HepG2 (cell line): ENCODE measurements around the gene FAM43B. TPM values are rescaled to one million over a fixed set of nuclear protein-coding genes. Genes with fewer than 3 reads are reported as not detected.

Source experiments
- MLLT10 ChIP-seq: sonication (generic); formaldehyde crosslinking; IDR thresholded peaks from 2 replicates; pipeline ENCODE4 v1.4.0; 2020; ENCODE audit warnings: missing genetic modification reagents
- NCOA5 ChIP-seq: sonication (generic); formaldehyde crosslinking; IDR thresholded peaks from 2 replicates; pipeline ENCODE4 v1.4.0; 2020; ENCODE audit warnings: missing genetic modification reagents
- RBM39 ChIP-seq: fragments of 200-400 bp; formaldehyde crosslinking; IDR thresholded peaks from one replicate; pipeline ENCODE4 v1.6.1; 2018; ENCODE audit warnings: antibody characterized with exemption, mild to moderate bottlenecking, low read depth, low read length; ENCODE audit not compliant: poor library complexity, severe bottlenecking
- RFX1 ChIP-seq: fragments of 450-650 bp; IDR thresholded peaks from 2 replicates; pipeline ENCODE4 v1.6.1; 2017
- SMARCC2 ChIP-seq: fragments of 450-650 bp; IDR thresholded peaks from 2 replicates; pipeline ENCODE4 v1.6.1; 2017; ENCODE audit warnings: antibody characterized with exemption, mild to moderate bottlenecking
- THYN1 ChIP-seq: sonication (generic); formaldehyde crosslinking; IDR thresholded peaks from 2 replicates; pipeline ENCODE4 v1.8.1; 2023; ENCODE audit warnings: low read depth, mild to moderate bottlenecking, moderate library complexity, missing genetic modification reagents, borderline replicate concordance
- TMF1 ChIP-seq: sonication (generic); formaldehyde crosslinking; IDR thresholded peaks from 2 replicates; pipeline ENCODE4 v1.8.1; 2022; ENCODE audit warnings: low read depth, missing genetic modification reagents
- ZBTB38 ChIP-seq: sonication (generic); formaldehyde crosslinking; IDR thresholded peaks from 2 replicates; pipeline ENCODE4 v1.5.1; 2020; ENCODE audit warnings: mild to moderate bottlenecking, missing genetic modification reagents
- ZMYM4 ChIP-seq: sonication (generic); formaldehyde crosslinking; IDR thresholded peaks from 2 replicates; pipeline ENCODE4 v1.8.1; 2023; ENCODE audit warnings: mild to moderate bottlenecking, missing genetic modification reagents
- ZNF549 ChIP-seq: sonication (generic); formaldehyde crosslinking; IDR thresholded peaks from 2 replicates; pipeline ENCODE4 v1.5.0; 2020; ENCODE audit warnings: missing genetic modification reagents
- ZNF562 ChIP-seq: sonication (generic); formaldehyde crosslinking; IDR thresholded peaks from 2 replicates; pipeline ENCODE4 v1.8.0; 2022; ENCODE audit warnings: missing genetic modification reagents, borderline replicate concordance
- ZNF660 ChIP-seq: sonication (generic); formaldehyde crosslinking; IDR thresholded peaks from 2 replicates; pipeline ENCODE4 v1.5.1; 2020; ENCODE audit warnings: mild to moderate bottlenecking, low read depth, missing genetic modification reagents, borderline replicate concordance
- ZNF75D ChIP-seq: sonication (generic); formaldehyde crosslinking; IDR thresholded peaks from 2 replicates; pipeline ENCODE4 v1.8.1; 2023; ENCODE audit warnings: missing genetic modification reagents, mild to moderate bottlenecking, borderline replicate concordance
- ZNF788 ChIP-seq: sonication (generic); formaldehyde crosslinking; IDR thresholded peaks from 2 replicates; pipeline ENCODE4 v1.5.0; 2020; ENCODE audit warnings: mild to moderate bottlenecking, missing genetic modification reagents, borderline replicate concordance
- ZNF891 ChIP-seq: sonication (generic); formaldehyde crosslinking; IDR thresholded peaks from 2 replicates; pipeline ENCODE4 v1.5.0; 2020; ENCODE audit warnings: mild to moderate bottlenecking, missing genetic modification reagents
- ZSCAN21 ChIP-seq: sonication (generic); formaldehyde crosslinking; IDR thresholded peaks from 2 replicates; pipeline ENCODE4 v1.8.0; 2022; ENCODE audit warnings: mild to moderate bottlenecking, missing genetic modification reagents, moderate library complexity, borderline replicate concordance
- polyA plus RNA-seq, 8 experiments: library from polyadenylated mRNA; depleted of rRNA in 3 of 8; stranded (reverse) in 7 of 8; unstranded in 1 of 8; fragments of >200 nt; fragmentation: Illumina TruSeq in 4 of 8; extraction: Trizol in 4 of 8; gene quantifications; 2 replicates each; pipeline versions ENCODE4 v1.2.1 to v1.2.3, GENCODE V29; 2011 to 2016; ENCODE audit warnings: low read depth in 4 of 8, missing spikeins in 1 of 8, mixed read lengths in 1 of 8; ENCODE audit not compliant: insufficient read depth in 1 of 8
- total RNA-seq, 5 experiments: library from RNA; depleted of rRNA; stranded (reverse); fragments of >200 nt; fragmentation: Illumina TruSeq; extraction: Trizol; gene quantifications; 2 replicates each; pipeline ENCODE4 v1.2.3, GENCODE V29; 2016; ENCODE audit warnings: low read depth in 1 of 5
- TF ChIP-seq, protein P1 (sequence below): sonication (generic); formaldehyde crosslinking; IDR thresholded peaks from 2 replicates; pipeline ENCODE4 v1.5.1; 2020; ENCODE audit warnings: mild to moderate bottlenecking, missing genetic modification reagents, moderate library complexity
- TF ChIP-seq, protein P2 (sequence below): sonication (generic); formaldehyde crosslinking; IDR thresholded peaks from 2 replicates; pipeline ENCODE4 v1.4.0; 2020; ENCODE audit warnings: missing genetic modification reagents
- TF ChIP-seq, protein P3 (sequence below): sonication (generic); formaldehyde crosslinking; IDR thresholded peaks from 2 replicates; pipeline ENCODE4 v1.4.0; 2020; ENCODE audit warnings: missing genetic modification reagents, borderline replicate concordance

Gene FAM43B
- total and polyA plus RNA-seq, 2 of the 13 experiments (the other 11 are each of a cell fraction or from before 2014, with no cell fraction given) = 0.63 to 3.7 TPM

DNA sequence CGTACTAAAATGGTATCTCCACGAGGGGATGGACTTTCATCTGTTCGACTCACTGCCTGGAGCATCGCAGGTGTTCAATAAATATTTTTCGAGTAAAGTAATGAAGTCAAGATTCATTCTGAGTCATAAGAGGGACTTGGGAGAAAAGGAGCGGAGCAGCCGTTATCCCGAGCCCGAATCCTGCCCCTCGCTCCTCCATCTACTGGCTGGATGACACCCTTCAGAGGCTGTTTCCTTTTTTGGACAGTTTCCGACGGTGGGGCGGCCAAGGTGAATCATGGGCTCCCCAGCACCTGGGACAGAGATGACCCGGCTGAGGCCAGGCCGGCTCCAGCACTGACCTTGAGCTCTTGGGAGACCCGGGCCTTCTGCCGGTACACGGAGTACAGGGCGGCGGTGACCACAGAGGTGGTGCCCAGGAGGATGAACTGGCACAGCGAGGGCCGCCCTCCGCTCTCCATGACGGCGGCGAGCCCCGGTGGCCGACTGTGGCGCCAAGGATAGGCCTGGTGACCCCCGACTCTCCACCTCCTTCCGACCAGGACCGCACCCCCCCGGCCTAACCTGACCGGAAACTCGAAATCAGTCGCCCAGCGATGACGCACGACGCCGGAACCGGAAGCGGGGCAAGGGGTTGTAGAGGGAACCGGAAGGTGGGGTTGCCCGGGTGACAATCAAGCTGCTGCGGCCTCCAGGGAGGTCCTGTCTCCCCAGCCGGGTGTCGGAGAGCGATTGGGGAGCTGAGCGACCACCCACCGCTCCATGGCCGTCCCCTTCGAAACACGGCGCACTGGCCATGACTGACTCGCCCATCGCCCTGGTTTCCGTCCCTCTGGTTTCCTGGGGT is 44.6 kb upstream of the FAM43B start, which contains the start of gene MUL1 (continued):
- no peak for TF ChIP-seq ZNF562 (CRISPR knock-in tag)
- TF ChIP-seq, protein P1, sequence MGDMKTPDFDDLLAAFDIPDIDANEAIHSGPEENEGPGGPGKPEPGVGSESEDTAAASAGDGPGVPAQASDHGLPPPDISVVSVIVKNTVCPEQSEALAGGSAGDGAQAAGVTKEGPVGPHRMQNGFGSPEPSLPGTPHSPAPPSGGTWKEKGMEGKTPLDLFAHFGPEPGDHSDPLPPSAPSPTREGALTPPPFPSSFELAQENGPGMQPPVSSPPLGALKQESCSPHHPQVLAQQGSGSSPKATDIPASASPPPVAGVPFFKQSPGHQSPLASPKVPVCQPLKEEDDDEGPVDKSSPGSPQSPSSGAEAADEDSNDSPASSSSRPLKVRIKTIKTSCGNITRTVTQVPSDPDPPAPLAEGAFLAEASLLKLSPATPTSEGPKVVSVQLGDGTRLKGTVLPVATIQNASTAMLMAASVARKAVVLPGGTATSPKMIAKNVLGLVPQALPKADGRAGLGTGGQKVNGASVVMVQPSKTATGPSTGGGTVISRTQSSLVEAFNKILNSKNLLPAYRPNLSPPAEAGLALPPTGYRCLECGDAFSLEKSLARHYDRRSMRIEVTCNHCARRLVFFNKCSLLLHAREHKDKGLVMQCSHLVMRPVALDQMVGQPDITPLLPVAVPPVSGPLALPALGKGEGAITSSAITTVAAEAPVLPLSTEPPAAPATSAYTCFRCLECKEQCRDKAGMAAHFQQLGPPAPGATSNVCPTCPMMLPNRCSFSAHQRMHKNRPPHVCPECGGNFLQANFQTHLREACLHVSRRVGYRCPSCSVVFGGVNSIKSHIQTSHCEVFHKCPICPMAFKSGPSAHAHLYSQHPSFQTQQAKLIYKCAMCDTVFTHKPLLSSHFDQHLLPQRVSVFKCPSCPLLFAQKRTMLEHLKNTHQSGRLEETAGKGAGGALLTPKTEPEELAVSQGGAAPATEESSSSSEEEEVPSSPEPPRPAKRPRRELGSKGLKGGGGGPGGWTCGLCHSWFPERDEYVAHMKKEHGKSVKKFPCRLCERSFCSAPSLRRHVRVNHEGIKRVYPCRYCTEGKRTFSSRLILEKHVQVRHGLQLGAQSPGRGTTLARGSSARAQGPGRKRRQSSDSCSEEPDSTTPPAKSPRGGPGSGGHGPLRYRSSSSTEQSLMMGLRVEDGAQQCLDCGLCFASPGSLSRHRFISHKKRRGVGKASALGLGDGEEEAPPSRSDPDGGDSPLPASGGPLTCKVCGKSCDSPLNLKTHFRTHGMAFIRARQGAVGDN (CRISPR knock-in tag) = peak; percentile 86
- no peak for TF ChIP-seq SMARCC2
- peak; percentile 93 for TF ChIP-seq ZMYM4 (CRISPR knock-in tag)
- peak; percentile 91 for TF ChIP-seq ZNF891 (CRISPR knock-in tag)
- TF ChIP-seq, protein P2, sequence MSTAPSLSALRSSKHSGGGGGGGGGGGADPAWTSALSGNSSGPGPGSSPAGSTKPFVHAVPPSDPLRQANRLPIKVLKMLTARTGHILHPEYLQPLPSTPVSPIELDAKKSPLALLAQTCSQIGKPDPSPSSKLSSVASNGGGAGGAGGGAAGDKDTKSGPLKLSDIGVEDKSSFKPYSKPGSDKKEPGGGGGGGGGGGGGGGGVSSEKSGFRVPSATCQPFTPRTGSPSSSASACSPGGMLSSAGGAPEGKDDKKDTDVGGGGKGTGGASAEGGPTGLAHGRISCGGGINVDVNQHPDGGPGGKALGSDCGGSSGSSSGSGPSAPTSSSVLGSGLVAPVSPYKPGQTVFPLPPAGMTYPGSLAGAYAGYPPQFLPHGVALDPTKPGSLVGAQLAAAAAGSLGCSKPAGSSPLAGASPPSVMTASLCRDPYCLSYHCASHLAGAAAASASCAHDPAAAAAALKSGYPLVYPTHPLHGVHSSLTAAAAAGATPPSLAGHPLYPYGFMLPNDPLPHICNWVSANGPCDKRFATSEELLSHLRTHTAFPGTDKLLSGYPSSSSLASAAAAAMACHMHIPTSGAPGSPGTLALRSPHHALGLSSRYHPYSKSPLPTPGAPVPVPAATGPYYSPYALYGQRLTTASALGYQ (CRISPR knock-in tag) = peak; percentile 54; the same call in 1 of the 2 replicates
- TF ChIP-seq, protein P3, sequence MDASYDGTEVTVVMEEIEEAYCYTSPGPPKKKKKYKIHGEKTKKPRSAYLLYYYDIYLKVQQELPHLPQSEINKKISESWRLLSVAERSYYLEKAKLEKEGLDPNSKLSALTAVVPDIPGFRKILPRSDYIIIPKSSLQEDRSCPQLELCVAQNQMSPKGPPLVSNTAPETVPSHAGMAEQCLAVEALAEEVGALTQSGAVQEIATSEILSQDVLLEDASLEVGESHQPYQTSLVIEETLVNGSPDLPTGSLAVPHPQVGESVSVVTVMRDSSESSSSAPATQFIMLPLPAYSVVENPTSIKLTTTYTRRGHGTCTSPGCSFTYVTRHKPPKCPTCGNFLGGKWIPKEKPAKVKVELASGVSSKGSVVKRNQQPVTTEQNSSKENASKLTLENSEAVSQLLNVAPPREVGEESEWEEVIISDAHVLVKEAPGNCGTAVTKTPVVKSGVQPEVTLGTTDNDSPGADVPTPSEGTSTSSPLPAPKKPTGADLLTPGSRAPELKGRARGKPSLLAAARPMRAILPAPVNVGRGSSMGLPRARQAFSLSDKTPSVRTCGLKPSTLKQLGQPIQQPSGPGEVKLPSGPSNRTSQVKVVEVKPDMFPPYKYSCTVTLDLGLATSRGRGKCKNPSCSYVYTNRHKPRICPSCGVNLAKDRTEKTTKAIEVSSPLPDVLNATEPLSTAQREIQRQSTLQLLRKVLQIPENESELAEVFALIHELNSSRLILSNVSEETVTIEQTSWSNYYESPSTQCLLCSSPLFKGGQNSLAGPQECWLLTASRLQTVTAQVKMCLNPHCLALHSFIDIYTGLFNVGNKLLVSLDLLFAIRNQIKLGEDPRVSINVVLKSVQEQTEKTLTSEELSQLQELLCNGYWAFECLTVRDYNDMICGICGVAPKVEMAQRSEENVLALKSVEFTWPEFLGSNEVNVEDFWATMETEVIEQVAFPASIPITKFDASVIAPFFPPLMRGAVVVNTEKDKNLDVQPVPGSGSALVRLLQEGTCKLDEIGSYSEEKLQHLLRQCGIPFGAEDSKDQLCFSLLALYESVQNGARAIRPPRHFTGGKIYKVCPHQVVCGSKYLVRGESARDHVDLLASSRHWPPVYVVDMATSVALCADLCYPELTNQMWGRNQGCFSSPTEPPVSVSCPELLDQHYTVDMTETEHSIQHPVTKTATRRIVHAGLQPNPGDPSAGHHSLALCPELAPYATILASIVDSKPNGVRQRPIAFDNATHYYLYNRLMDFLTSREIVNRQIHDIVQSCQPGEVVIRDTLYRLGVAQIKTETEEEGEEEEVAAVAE = no peak; the same call in 1 of the 2 replicates
- TF ChIP-seq ZSCAN21 = peak; percentile 20; the same call in 1 of the 2 replicates
- TF ChIP-seq ZNF75D = no peak
- peak; percentile 87 for TF ChIP-seq RFX1
- peak; percentile 85; the same call in 1 of the 2 replicates for TF ChIP-seq ZBTB38 (CRISPR knock-in tag)
- TF ChIP-seq NCOA5 (CRISPR knock-in tag) = no peak
- no peak for TF ChIP-seq TMF1
- no peak for TF ChIP-seq RBM39
- no peak for TF ChIP-seq MLLT10 (CRISPR knock-in tag)
- TF ChIP-seq ZNF788 (CRISPR knock-in tag) = peak; percentile 79; the same call in 1 of the 2 replicates
- TF ChIP-seq ZNF549 (CRISPR knock-in tag) = no peak
- TF ChIP-seq ZNF660 (CRISPR knock-in tag) = no peak
- no peak for TF ChIP-seq THYN1 (CRISPR knock-in tag)
